IPS DF 6.9 (cell line): ENCODE data around the gene TRPV3.

Experiments used
- DNase-seq: peaks from one replicate; pipeline ENCODE4 v3.0.0-alpha.2; 2013; ENCODE audit warnings: low read depth, low spot score
- H3K27ac ChIP-seq: one replicate; pipeline ENCODE4 v1.5.1; 2013; ENCODE audit warnings: low read length, control low read depth
- H3K27me3 ChIP-seq: 2 replicates; pipeline ENCODE4 v1.6.1; 2013; ENCODE audit warnings: mild to moderate bottlenecking, low read length; ENCODE audit not compliant: control insufficient read depth, insufficient read depth
- H3K36me3 ChIP-seq: 2 replicates; pipeline ENCODE4 v1.6.1; 2013; ENCODE audit warnings: low read length; ENCODE audit not compliant: control insufficient read depth, insufficient read depth
- H3K4me1 ChIP-seq: 2 replicates; pipeline ENCODE4 v1.6.1; 2013; ENCODE audit warnings: low read length; ENCODE audit not compliant: control insufficient read depth, insufficient read depth
- H3K4me3 ChIP-seq: 2 replicates; pipeline ENCODE4 v1.5.1; 2013; ENCODE audit warnings: mild to moderate bottlenecking, low read length
- H3K9me3 ChIP-seq: 2 replicates; pipeline ENCODE4 v1.6.1; 2013; ENCODE audit warnings: low read length, inconsistent platforms; ENCODE audit not compliant: control insufficient read depth, insufficient read depth
- WGBS: extraction: QIAGEN DNeasy Blood & Tissue Kit; methylation state at CpG from one replicate; pipeline ENCODE4 v1.1.7; 2013; ENCODE audit warnings: mixed read lengths, missing lambda C conversion rate; ENCODE audit not compliant: insufficient read length, insufficient coverage; 5-methylcytosine and 5-hydroxymethylcytosine counted together

TRPV3 gene

GRCh38 chr17:3546997-3547396, 10.6 kb downstream of the TRPV3 start:
- WGBS = no CpG with 5 or more reads among the region's 8 CpGs

GRCh38 chr17:3546521-3546920, 11.1 kb downstream of the TRPV3 start:
- no CpG with 5 or more reads among the region's 5 CpGs for WGBS
- Histone ChIP-seq H3K36me3 (no peaks in the 10 kb centered on the region), H3K4me1 (no peaks in the 10 kb centered on the region), H3K4me3 (no peak overlapping the region), H3K27ac (no peak overlapping the region), H3K27me3 (no peaks in the 10 kb centered on the region), H3K9me3 (no peaks in the 10 kb centered on the region)
- no peak for DNase-seq

More at GRCh38 chr17:3546997-3547396, 10.6 kb downstream of the TRPV3 start:
- Histone ChIP-seq H3K27me3 (no peaks in the 10 kb centered on the region), H3K27ac (no peak overlapping the region), H3K4me1 (no peaks in the 10 kb centered on the region), H3K36me3 (no peaks in the 10 kb centered on the region), H3K9me3 (no peaks in the 10 kb centered on the region), H3K4me3 (no peak overlapping the region)
- DNase-seq = no peak

GRCh38 chr17:3545151-3545550, 12.5 kb downstream of the TRPV3 start:
- H3K27me3 ChIP-seq = no peaks in the 10 kb centered on the region
- H3K9me3 ChIP-seq = peaks cover 2% of the 10 kb centered on the region; the same call in 1 of the 2 replicates
- H3K4me1 ChIP-seq = no peaks in the 10 kb centered on the region
- H3K27ac ChIP-seq = no peak overlapping the region
- no peak for DNase-seq
- H3K4me3 ChIP-seq = no peak overlapping the region
- no CpG with 5 or more reads among the region's 9 CpGs for WGBS
- H3K36me3 ChIP-seq = no peaks in the 10 kb centered on the region

- no peak for DNase-seq
- Histone ChIP-seq H3K27ac (no peak overlapping the region), H3K4me3 (no peak overlapping the region), H3K27me3 (no peaks in the 10 kb centered on the region), H3K4me1 (no peaks in the 10 kb centered on the region), H3K9me3 (peaks cover 2% of the 10 kb centered on the region; the same call in 1 of the 2 replicates), H3K36me3 (no peaks in the 10 kb centered on the region)
- no CpG with 5 or more reads among the region's 5 CpGs for WGBS
Measured at GRCh38 chr17:3544365-3544764, 13.2 kb downstream of the TRPV3 start.

- H3K27ac ChIP-seq = no peak overlapping the region
- no peak overlapping the region for H3K4me3 ChIP-seq
- H3K9me3 ChIP-seq = peaks cover 2% of the 10 kb centered on the region; the same call in 1 of the 2 replicates
- no peaks in the 10 kb centered on the region for H3K36me3 ChIP-seq
- no peak for DNase-seq
- no peaks in the 10 kb centered on the region for H3K4me1 ChIP-seq
- no peaks in the 10 kb centered on the region for H3K27me3 ChIP-seq
- WGBS = no CpG with 5 or more reads among the region's 10 CpGs
Measured at GRCh38 chr17:3543453-3543852, 14.2 kb downstream of the TRPV3 start.

- Histone ChIP-seq H3K4me1 (no peaks in the 10 kb centered on the region), H3K27ac (no peak overlapping the region), H3K4me3 (no peak overlapping the region), H3K9me3 (peaks cover 2% of the 10 kb centered on the region; the same call in 1 of the 2 replicates), H3K27me3 (no peaks in the 10 kb centered on the region), H3K36me3 (no peaks in the 10 kb centered on the region)
- DNase-seq = no peak
- no CpG with 5 or more reads among the region's 16 CpGs for WGBS
Measured at GRCh38 chr17:3542410-3543088, 15.1 kb downstream of the TRPV3 start.

- Histone ChIP-seq H3K4me3 (no peak overlapping the region), H3K36me3 (no peaks in the 10 kb centered on the region), H3K9me3 (peaks cover 2% of the 10 kb centered on the region; the same call in 1 of the 2 replicates), H3K27me3 (no peaks in the 10 kb centered on the region), H3K27ac (no peak overlapping the region), H3K4me1 (no peaks in the 10 kb centered on the region)
- no CpG with 5 or more reads among the region's 8 CpGs for WGBS
- no peak for DNase-seq
Measured at GRCh38 chr17:3539881-3540540, 17.6 kb downstream of the TRPV3 start.

- Histone ChIP-seq H3K4me3 (no peak overlapping the region), H3K4me1 (0 out of 2 replicates have a peak, but pooled peaks cover 2% of the 10 kb centered on the region), H3K27me3 (no peaks in the 10 kb centered on the region), H3K9me3 (peaks cover 2% of the 10 kb centered on the region; the same call in 1 of the 2 replicates), H3K27ac (no peak overlapping the region), H3K36me3 (no peaks in the 10 kb centered on the region)
- no CpG with 5 or more reads among the region's 5 CpGs for WGBS
- DNase-seq = no peak
Measured at GRCh38 chr17:3536716-3537115, 20.9 kb downstream of the TRPV3 start.

GRCh38 chr17:3535253-3535995, 22.2 kb downstream of the TRPV3 start:
- no CpG with 5 or more reads among the region's 44 CpGs for WGBS
- no peak overlapping the region for H3K27ac ChIP-seq
- no peaks in the 10 kb centered on the region for H3K27me3 ChIP-seq
- peaks cover under 1% of the 10 kb centered on the region; the same call in 1 of the 2 replicates for H3K9me3 ChIP-seq
- H3K36me3 ChIP-seq = no peaks in the 10 kb centered on the region
- H3K4me1 ChIP-seq = 0 out of 2 replicates have a peak, but pooled peaks cover 2% of the 10 kb centered on the region
- peak; percentile 37 for DNase-seq
- H3K4me3 ChIP-seq = peak overlapping the region; percentile 36; the same call in 1 of the 2 replicates

GRCh38 chr17:3534881-3535252, 22.7 kb downstream of the TRPV3 start:
- no CpG with 5 or more reads among the region's 3 CpGs for WGBS

More at GRCh38 chr17:3534881-3535252, 22.7 kb downstream of the TRPV3 start:
- no peak overlapping the region for H3K4me3 ChIP-seq
- no peaks in the 10 kb centered on the region for H3K27me3 ChIP-seq
- H3K27ac ChIP-seq = no peak overlapping the region
- H3K9me3 ChIP-seq = no peaks in the 10 kb centered on the region
- H3K4me1 ChIP-seq = 0 out of 2 replicates have a peak, but pooled peaks cover 2% of the 10 kb centered on the region
- DNase-seq = no peak
- H3K36me3 ChIP-seq = no peaks in the 10 kb centered on the region
